WTC11 (cell line): ENCODE data around the gene PACS1. TPM values are rescaled to one million over a fixed set of nuclear protein-coding genes. Genes with fewer than 3 reads are reported as not detected.

Experiments
- ATAC-seq: fragments of 200-7000 bp; cut with Tn5 transposase; 2 replicates; pipeline ENCODE4 v1.10.0; 2021; ENCODE audit warnings: mild to moderate bottlenecking, moderate library complexity
- CTCF ChIA-PET: fragments of 300-600 bp; sonication (Branson Sonifier 250); formaldehyde crosslinking; loops from one replicate; lab custom pipeline; 2021; ENCODE audit warnings: antibody characterized with exemption; lab: Charles Lee
- POLR2A ChIA-PET: fragments of 350-600 bp; sonication (Branson Sonifier 250); formaldehyde crosslinking; loops from one replicate; lab custom pipeline; 2021; ENCODE audit warnings: antibody characterized with exemption; lab: Charles Lee
- DNase-seq: peaks from one replicate; pipeline ENCODE4 v3.0.0; 2021; ENCODE audit warnings: low spot score
- H3K27ac Mint-ChIP-seq: 2 replicates; pipeline ENCODE4 v1.8.0; 2021; ENCODE audit warnings: mixed read lengths
- H3K27me3 Mint-ChIP-seq: 2 replicates; pipeline ENCODE4 v1.8.0; 2021; ENCODE audit warnings: low read depth, mild to moderate bottlenecking, moderate library complexity, mixed read lengths
- H3K36me3 Mint-ChIP-seq: 2 replicates; pipeline ENCODE4 v1.8.0; 2021; ENCODE audit warnings: mixed read lengths
- H3K4me1 Mint-ChIP-seq: 2 replicates; pipeline ENCODE4 v1.8.0; 2022; ENCODE audit warnings: mixed read lengths
- H3K4me3 Mint-ChIP-seq: 2 replicates; pipeline ENCODE4 v1.8.0; 2021; ENCODE audit warnings: mild to moderate bottlenecking, moderate library complexity, mixed read lengths
- H3K9me3 Mint-ChIP-seq: 2 replicates; pipeline ENCODE4 v1.8.0; 2021; ENCODE audit warnings: mixed read lengths
- ARID4B ChIP-seq: sonication (generic); formaldehyde crosslinking; IDR thresholded peaks from 2 replicates; pipeline ENCODE4 v1.8.0; 2023; ENCODE audit warnings: missing genetic modification reagents, mild to moderate bottlenecking, borderline replicate concordance
- CTCF ChIP-seq: fragments of 200-600 bp; IDR thresholded peaks from 2 replicates; pipeline ENCODE4 v1.8.0; 2022; ENCODE audit warnings: antibody characterized with exemption
- ERG ChIP-seq: fragments of 250-450 bp; sonication (Bioruptor Pico); IDR thresholded peaks from 2 replicates; pipeline ENCODE4 v1.8.0; 2021; ENCODE audit warnings: mild to moderate bottlenecking
- FOXP1 ChIP-seq: sonication (generic); formaldehyde crosslinking; IDR thresholded peaks from 2 replicates; pipeline ENCODE4 v1.8.0; 2022; ENCODE audit warnings: missing genetic modification reagents, mild to moderate bottlenecking, moderate library complexity, borderline replicate concordance
- FOXP4 ChIP-seq: sonication (generic); formaldehyde crosslinking; IDR thresholded peaks from 2 replicates; pipeline ENCODE4 v1.8.0; 2022; ENCODE audit warnings: mild to moderate bottlenecking, missing genetic modification reagents
- GABPB1 ChIP-seq: sonication (generic); formaldehyde crosslinking; IDR thresholded peaks from 2 replicates; pipeline ENCODE4 v1.8.1; 2023; ENCODE audit warnings: mild to moderate bottlenecking, missing genetic modification reagents
- MAX ChIP-seq: sonication (generic); formaldehyde crosslinking; IDR thresholded peaks from 2 replicates; pipeline ENCODE4 v1.8.0; 2022; ENCODE audit warnings: mild to moderate bottlenecking, missing genetic modification reagents
- NR1H2 ChIP-seq: sonication (generic); formaldehyde crosslinking; IDR thresholded peaks from 2 replicates; pipeline ENCODE4 v1.9.0; 2021; ENCODE audit warnings: mild to moderate bottlenecking, moderate library complexity, missing genetic modification reagents
- SMAD3 ChIP-seq: sonication (generic); formaldehyde crosslinking; IDR thresholded peaks from 2 replicates; pipeline ENCODE4 v1.8.0; 2022; ENCODE audit warnings: missing genetic modification reagents, mild to moderate bottlenecking, borderline replicate concordance
- TEAD4 ChIP-seq: sonication (generic); formaldehyde crosslinking; IDR thresholded peaks from 2 replicates; pipeline ENCODE4 v1.8.0; 2022; ENCODE audit warnings: mild to moderate bottlenecking, missing genetic modification reagents
- TP53 ChIP-seq: sonication (generic); formaldehyde crosslinking; IDR thresholded peaks from 2 replicates; pipeline ENCODE4 v1.8.1; 2023; ENCODE audit warnings: mild to moderate bottlenecking, missing genetic modification reagents
- USF1 ChIP-seq: sonication (generic); formaldehyde crosslinking; IDR thresholded peaks from 2 replicates; pipeline ENCODE4 v1.8.0; 2022; ENCODE audit warnings: mild to moderate bottlenecking, missing genetic modification reagents
- ZMAT4 ChIP-seq: fragments of 250-450 bp; sonication (Bioruptor Pico); IDR thresholded peaks from 2 replicates; pipeline ENCODE4 v1.9.0; 2021; ENCODE audit warnings: mild to moderate bottlenecking
- ZNF219 ChIP-seq: sonication (generic); formaldehyde crosslinking; IDR thresholded peaks from 2 replicates; pipeline ENCODE4 v1.8.0; 2023; ENCODE audit warnings: missing genetic modification reagents, mild to moderate bottlenecking, borderline replicate concordance
- ZNF281 ChIP-seq: sonication (generic); formaldehyde crosslinking; IDR thresholded peaks from 2 replicates; pipeline ENCODE4 v1.8.0; 2023; ENCODE audit warnings: mild to moderate bottlenecking, missing genetic modification reagents
- ZNF423 ChIP-seq: fragments of 250-450 bp; sonication (Bioruptor Pico); IDR thresholded peaks from 2 replicates; pipeline ENCODE4 v2.1.2; 2022; ENCODE audit warnings: mild to moderate bottlenecking, moderate library complexity
- ZNF512 ChIP-seq: sonication (generic); formaldehyde crosslinking; IDR thresholded peaks from 2 replicates; pipeline ENCODE4 v1.8.1; 2022; ENCODE audit warnings: missing genetic modification reagents, borderline replicate concordance
- total RNA-seq: library from RNA; stranded (reverse); gene quantifications from 3 replicates; pipeline ENCODE4 v1.2.3, GENCODE V29; 2021

The PACS1 gene
- total RNA-seq, 1 experiment from 2014 or later, result 34.8 TPM

GRCh38 chr11:66047541-66048365 lies 22.3 kb upstream of the PACS1 start (continued):
- TF ChIP-seq ARID4B (CRISPR knock-in tag) (no peak), NR1H2 (no peak), TEAD4 (no peak)
- TF ChIP-seq, all 79 proteins: peak for 0

GRCh38 chr11:66048547-66049323 lies 21.3 kb upstream of the PACS1 start, which contains the start of gene GAL3ST3:
TSS of gene GAL3ST3 (minus strand) at chr11:66049161. CDS start at chr11:66045415, 3,746 bp downstream.
- peaks cover 48% of the 10 kb centered on the region for H3K4me1 Mint-ChIP-seq
- peak; percentile 12 for ATAC-seq
- TF ChIP-seq FOXP4 (CRISPR knock-in tag), result 0 out of 2 replicates have a peak, but pooled peaks have one; percentile 10
- no peak for TF ChIP-seq USF1
- no peak for TF ChIP-seq CTCF
- TF ChIP-seq ZNF219 (CRISPR knock-in tag), result no peak
- TF ChIP-seq FOXP1 (CRISPR knock-in tag), result peak; percentile 64; the same call in 1 of the 2 replicates
- no peak for TF ChIP-seq ZNF281 (CRISPR knock-in tag)
- no peak for TF ChIP-seq TP53 (CRISPR knock-in tag)
- TF ChIP-seq SMAD3 (CRISPR knock-in tag), result no peak
- TF ChIP-seq ERG (CRISPR knock-in tag), result no peak
- TF ChIP-seq GABPB1 (CRISPR knock-in tag), result no peak
- no peak for TF ChIP-seq ZMAT4 (CRISPR knock-in tag)
- TF ChIP-seq MAX, result 0 out of 2 replicates have a peak, but pooled peaks have one; percentile 51
- no peak for TF ChIP-seq ZNF512 (CRISPR knock-in tag)
- TF ChIP-seq ZNF423 (CRISPR knock-in tag), result no peak

More at GRCh38 chr11:66048547-66049323, 21.3 kb upstream of the PACS1 start, which contains the start of gene GAL3ST3:
- H3K36me3 Mint-ChIP-seq, result peaks cover 22% of the 10 kb centered on the region
- H3K27me3 Mint-ChIP-seq, result no peaks in the 10 kb centered on the region
- H3K27ac Mint-ChIP-seq, result no peak within 1 kb of the TSS
- no peaks in the 10 kb centered on the region for H3K9me3 Mint-ChIP-seq
- POLR2A ChIA-PET, result no interaction called here
- H3K4me3 Mint-ChIP-seq, result peak within 1 kb of the TSS; percentile 84
- CTCF ChIA-PET, result interaction anchor here (1.0 to 1.3 kb wide), 3 partner anchors 26 to 164 kb away, joined by 3 to 6 read pairs (median 3); no protein-coding TSS in a partner anchor
- peak; percentile 71 for DNase-seq
